ENCODE results near the gene SLC6A6.

Gene SLC6A6

GRCh38 chr3:14373753-14374376 lies 28.5 kb upstream of the SLC6A6 start:
- Histone ChIP-seq H3K4me1 (ENCODE audit: control insufficient read depth, insufficient read depth, low read length) (peaks cover 42% of the 10 kb centered on the region; the same call in 1 of the 2 replicates), H3K4me3 (ENCODE audit: low read depth, low read length) (no peak overlapping the region), H3K9ac (ENCODE audit: low read length) (no peak overlapping the region), H3K27me3 (ENCODE audit: control insufficient read depth, insufficient read depth, low read length) (no peaks in the 10 kb centered on the region), H3K9me3 (ENCODE audit: control insufficient read depth, insufficient read depth, low read depth, low read length) (no peaks in the 10 kb centered on the region), H3K27ac (ENCODE audit: low read depth, low read length) (no peak overlapping the region), H3K36me3 (ENCODE audit: control insufficient read depth, insufficient read depth, low read length) (no peaks in the 10 kb centered on the region)

DNA sequence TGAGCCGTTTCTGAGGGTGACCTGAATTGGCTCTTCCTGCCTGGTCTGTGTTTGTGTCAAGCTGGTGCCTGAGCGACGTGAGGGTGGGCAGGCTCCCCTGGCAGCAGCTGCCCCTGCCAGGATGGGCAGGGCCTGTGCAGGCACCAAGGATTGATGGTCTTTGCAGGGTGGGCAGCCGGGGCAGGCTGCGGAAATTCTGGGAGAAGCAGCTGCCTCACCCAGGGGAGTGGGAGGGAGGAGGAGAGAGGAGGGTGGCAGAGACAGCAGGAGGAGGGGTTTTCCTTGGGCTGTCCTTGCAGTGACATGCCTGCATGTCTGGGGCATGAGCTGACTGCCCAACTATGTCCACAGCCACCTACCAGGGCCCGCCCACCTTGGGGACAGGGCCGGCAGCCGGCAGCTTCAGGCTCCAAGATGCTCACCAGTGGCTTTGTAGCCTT lies 27.9 kb upstream of the SLC6A6 start:
- H3K4me3 ChIP-seq (ENCODE audit: low read depth, low read length): no peak overlapping the region
- no peaks in the 10 kb centered on the region for H3K27me3 ChIP-seq (ENCODE audit: control insufficient read depth, insufficient read depth, low read length)
- no peaks in the 10 kb centered on the region for H3K36me3 ChIP-seq (ENCODE audit: control insufficient read depth, insufficient read depth, low read length)
- H3K9me3 ChIP-seq (ENCODE audit: control insufficient read depth, insufficient read depth, low read depth, low read length): no peaks in the 10 kb centered on the region
- H3K9ac ChIP-seq (ENCODE audit: low read length): no peak overlapping the region
- H3K27ac ChIP-seq (ENCODE audit: low read depth, low read length): no peak overlapping the region
- H3K4me1 ChIP-seq (ENCODE audit: control insufficient read depth, insufficient read depth, low read length): peaks cover 39% of the 10 kb centered on the region; the same call in 1 of the 2 replicates

- no peak overlapping the region for H3K9ac ChIP-seq (ENCODE audit: low read length)
- no peaks in the 10 kb centered on the region for H3K27me3 ChIP-seq (ENCODE audit: control insufficient read depth, insufficient read depth, low read length)
- H3K36me3 ChIP-seq (ENCODE audit: control insufficient read depth, insufficient read depth, low read length): no peaks in the 10 kb centered on the region
- H3K9me3 ChIP-seq (ENCODE audit: control insufficient read depth, insufficient read depth, low read depth, low read length): no peaks in the 10 kb centered on the region
- no peak overlapping the region for H3K4me3 ChIP-seq (ENCODE audit: low read depth, low read length)
- H3K27ac ChIP-seq (ENCODE audit: low read depth, low read length): no peak overlapping the region
- H3K4me1 ChIP-seq (ENCODE audit: control insufficient read depth, insufficient read depth, low read length): peaks cover 38% of the 10 kb centered on the region; the same call in 1 of the 2 replicates
These were observed 27.2 kb upstream of the SLC6A6 start for GRCh38 chr3:14375192-14375591.

DNA sequence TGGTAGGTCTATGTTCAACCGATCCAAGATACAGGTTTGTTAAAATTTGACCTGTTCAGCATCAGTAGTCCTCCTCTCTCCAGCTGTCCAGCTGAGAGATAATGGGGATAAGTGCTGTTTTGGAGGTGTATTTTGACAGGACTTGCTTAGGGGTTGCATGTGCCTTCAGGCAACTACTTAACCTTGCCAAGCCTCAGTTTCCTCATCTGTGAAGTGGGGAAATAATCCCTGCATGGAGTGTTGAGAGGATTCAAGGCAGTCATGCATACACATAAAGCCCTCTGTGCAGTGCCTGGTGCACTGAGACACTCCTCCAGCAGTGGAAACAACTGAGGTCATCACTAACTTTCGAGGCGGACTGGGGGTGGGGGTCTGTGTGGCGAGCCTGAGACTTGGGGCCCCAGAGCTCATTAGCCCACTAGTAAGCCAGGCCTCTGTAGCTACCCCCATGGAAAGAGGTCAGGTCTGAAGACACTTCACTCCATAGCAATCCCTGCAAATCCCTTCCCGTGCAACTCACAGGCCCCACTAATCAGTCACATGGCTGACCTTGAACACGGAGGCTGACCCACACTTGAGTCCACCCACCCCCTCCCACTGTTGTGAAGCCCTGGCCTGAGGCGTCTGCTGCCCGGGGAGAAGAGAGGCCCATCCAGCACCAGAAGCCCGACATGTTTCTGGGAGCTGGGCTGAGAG lies 25.9 kb upstream of the SLC6A6 start:
- Histone ChIP-seq H3K4me1 (ENCODE audit: control insufficient read depth, insufficient read depth, low read length) (peaks cover 33% of the 10 kb centered on the region; the same call in 1 of the 2 replicates), H3K36me3 (ENCODE audit: control insufficient read depth, insufficient read depth, low read length) (no peaks in the 10 kb centered on the region), H3K9ac (ENCODE audit: low read length) (no peak overlapping the region), H3K9me3 (ENCODE audit: control insufficient read depth, insufficient read depth, low read depth, low read length) (no peaks in the 10 kb centered on the region), H3K27me3 (ENCODE audit: control insufficient read depth, insufficient read depth, low read length) (no peaks in the 10 kb centered on the region), H3K27ac (ENCODE audit: low read depth, low read length) (no peak overlapping the region), H3K4me3 (ENCODE audit: low read depth, low read length) (no peak overlapping the region)

DNA sequence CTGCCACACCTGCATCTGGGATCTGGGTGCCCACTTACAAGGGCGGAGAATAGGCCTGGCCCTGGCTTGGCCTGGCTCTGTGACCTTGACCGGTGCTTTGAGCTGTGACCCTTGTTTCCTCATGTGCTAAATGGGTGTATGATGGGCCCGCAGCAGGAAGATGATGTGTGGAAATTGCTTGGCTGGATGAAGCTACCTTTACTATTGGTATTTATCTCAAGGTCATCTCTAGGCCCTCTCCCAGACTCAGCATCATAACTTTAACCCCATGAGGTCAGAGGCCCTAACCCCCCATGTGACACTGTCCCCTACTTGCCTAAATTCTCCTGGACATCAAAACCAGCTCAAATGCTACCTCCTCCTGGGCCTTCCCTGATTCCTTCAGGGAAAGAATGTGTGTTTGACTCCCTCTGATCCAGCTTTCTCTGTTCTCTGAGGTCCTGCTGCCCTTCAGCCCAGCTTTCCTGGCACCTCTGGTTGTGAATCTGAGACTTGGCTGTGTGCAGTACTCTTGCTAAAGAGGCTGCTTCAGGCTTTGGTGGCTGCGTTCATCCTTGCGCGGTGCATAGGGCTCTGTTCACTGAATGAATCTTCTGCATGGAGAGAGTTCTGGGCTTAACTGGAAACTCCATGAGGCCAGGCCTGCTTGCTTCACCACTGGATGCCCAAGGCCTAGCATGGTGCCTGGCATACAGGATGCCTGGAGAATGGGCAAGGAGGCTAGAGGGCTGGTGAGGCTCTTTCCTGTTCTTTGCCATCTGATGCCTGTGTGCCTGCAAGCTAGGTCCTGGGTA lies 25.2 kb upstream of the SLC6A6 start:
- H3K4me1 ChIP-seq (ENCODE audit: control insufficient read depth, insufficient read depth, low read length): peaks cover 26% of the 10 kb centered on the region; the same call in 1 of the 2 replicates
- H3K36me3 ChIP-seq (ENCODE audit: control insufficient read depth, insufficient read depth, low read length): no peaks in the 10 kb centered on the region
- H3K9ac ChIP-seq (ENCODE audit: low read length): no peak overlapping the region
- no peak overlapping the region for H3K4me3 ChIP-seq (ENCODE audit: low read depth, low read length)
- H3K9me3 ChIP-seq (ENCODE audit: control insufficient read depth, insufficient read depth, low read depth, low read length): no peaks in the 10 kb centered on the region
- H3K27ac ChIP-seq (ENCODE audit: low read depth, low read length): no peak overlapping the region
- H3K27me3 ChIP-seq (ENCODE audit: control insufficient read depth, insufficient read depth, low read length): no peaks in the 10 kb centered on the region

GRCh38 chr3:14377838-14378169 lies 24.6 kb upstream of the SLC6A6 start:
- H3K4me1 ChIP-seq (ENCODE audit: control insufficient read depth, insufficient read depth, low read length): peaks cover 21% of the 10 kb centered on the region; the same call in 1 of the 2 replicates
- H3K27ac ChIP-seq (ENCODE audit: low read depth, low read length): no peak overlapping the region
- H3K36me3 ChIP-seq (ENCODE audit: control insufficient read depth, insufficient read depth, low read length): no peaks in the 10 kb centered on the region

DNA sequence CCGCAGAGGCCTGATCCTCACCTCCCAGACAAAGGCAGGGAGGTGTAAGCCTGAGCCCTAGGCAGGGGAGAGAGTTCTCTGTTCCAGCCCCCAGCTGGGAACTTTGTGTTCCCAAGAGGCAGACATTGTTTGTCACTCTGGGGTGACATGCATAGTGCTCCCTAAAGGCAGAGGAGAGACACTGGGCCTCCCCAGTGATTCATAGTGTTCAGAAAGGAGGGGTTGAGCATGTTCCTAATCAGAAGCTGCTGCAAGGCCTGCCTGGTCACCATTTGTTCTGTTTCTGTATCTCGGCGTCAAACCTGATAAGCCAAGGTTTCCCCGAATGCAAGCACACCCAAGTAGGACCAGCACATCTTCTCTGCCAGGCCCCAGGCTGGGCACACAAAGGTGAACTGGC lies 24.0 kb upstream of the SLC6A6 start:
- Histone ChIP-seq H3K36me3 (ENCODE audit: control insufficient read depth, insufficient read depth, low read length) (no peaks in the 10 kb centered on the region), H3K4me3 (ENCODE audit: low read depth, low read length) (no peak overlapping the region), H3K9ac (ENCODE audit: low read length) (no peak overlapping the region), H3K27me3 (ENCODE audit: control insufficient read depth, insufficient read depth, low read length) (no peaks in the 10 kb centered on the region), H3K4me1 (ENCODE audit: control insufficient read depth, insufficient read depth, low read length) (peaks cover 17% of the 10 kb centered on the region; the same call in 1 of the 2 replicates), H3K27ac (ENCODE audit: low read depth, low read length) (no peak overlapping the region), H3K9me3 (ENCODE audit: control insufficient read depth, insufficient read depth, low read depth, low read length) (no peaks in the 10 kb centered on the region)

More at GRCh38 chr3:14377838-14378169, 24.6 kb upstream of the SLC6A6 start:
- no peaks in the 10 kb centered on the region for H3K27me3 ChIP-seq (ENCODE audit: control insufficient read depth, insufficient read depth, low read length)
- no peaks in the 10 kb centered on the region for H3K9me3 ChIP-seq (ENCODE audit: control insufficient read depth, insufficient read depth, low read depth, low read length)
- H3K4me3 ChIP-seq (ENCODE audit: low read depth, low read length): no peak overlapping the region
- H3K9ac ChIP-seq (ENCODE audit: low read length): no peak overlapping the region

DNA sequence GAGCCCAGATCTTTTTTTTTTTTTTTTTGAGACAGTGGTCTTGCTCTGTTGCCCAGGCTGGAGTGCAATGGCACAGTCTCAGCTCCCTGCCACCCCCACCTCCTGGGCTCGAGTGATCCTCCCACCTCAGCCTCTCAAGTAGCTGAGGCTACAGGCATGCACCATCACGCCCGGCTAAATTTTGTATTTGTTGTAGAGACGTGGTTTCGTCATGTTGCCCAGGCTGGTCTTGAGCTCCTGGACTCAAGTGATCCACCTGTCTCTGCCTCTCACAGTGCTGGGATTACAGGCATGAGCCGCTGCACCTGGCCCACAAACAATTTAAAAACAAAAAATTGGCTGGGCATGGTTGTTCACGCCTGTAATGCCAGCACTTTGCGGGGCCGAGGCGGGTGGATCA lies 22.6 kb upstream of the SLC6A6 start:
- H3K36me3 ChIP-seq (ENCODE audit: control insufficient read depth, insufficient read depth, low read length): no peaks in the 10 kb centered on the region
- H3K9me3 ChIP-seq (ENCODE audit: control insufficient read depth, insufficient read depth, low read depth, low read length): no peaks in the 10 kb centered on the region
- no peak overlapping the region for H3K9ac ChIP-seq (ENCODE audit: low read length)
- no peak overlapping the region for H3K4me3 ChIP-seq (ENCODE audit: low read depth, low read length)
- peaks cover 3% of the 10 kb centered on the region; the same call in 1 of the 2 replicates for H3K4me1 ChIP-seq (ENCODE audit: control insufficient read depth, insufficient read depth, low read length)
- H3K27me3 ChIP-seq (ENCODE audit: control insufficient read depth, insufficient read depth, low read length): no peaks in the 10 kb centered on the region
- no peak overlapping the region for H3K27ac ChIP-seq (ENCODE audit: low read depth, low read length)

DNA sequence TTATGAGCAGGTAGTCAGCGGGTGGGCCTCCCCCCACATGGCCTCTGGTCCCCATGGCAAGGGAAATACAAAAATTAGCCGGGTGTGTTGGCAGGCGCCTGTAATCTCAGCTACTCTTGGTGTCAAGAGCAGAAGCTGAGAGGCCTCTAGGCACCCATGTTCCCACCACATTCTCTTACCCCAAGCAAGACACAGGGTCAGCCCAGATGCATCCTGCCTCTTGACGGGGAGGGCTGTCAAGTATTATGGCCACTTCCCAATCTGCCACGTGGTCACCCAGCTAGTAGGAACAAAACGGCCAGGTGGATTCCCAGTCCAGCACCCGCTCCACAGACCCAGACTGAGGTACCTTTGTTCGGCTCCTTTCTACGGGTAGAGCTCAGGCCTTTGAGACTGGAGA lies 16.2 kb upstream of the SLC6A6 start:
- Histone ChIP-seq H3K9ac (ENCODE audit: low read length) (no peak overlapping the region), H3K9me3 (ENCODE audit: control insufficient read depth, insufficient read depth, low read depth, low read length) (no peaks in the 10 kb centered on the region), H3K4me3 (ENCODE audit: low read depth, low read length) (no peak overlapping the region), H3K27ac (ENCODE audit: low read depth, low read length) (no peak overlapping the region), H3K4me1 (ENCODE audit: control insufficient read depth, insufficient read depth, low read length) (no peaks in the 10 kb centered on the region), H3K36me3 (ENCODE audit: control insufficient read depth, insufficient read depth, low read length) (no peaks in the 10 kb centered on the region), H3K27me3 (ENCODE audit: control insufficient read depth, insufficient read depth, low read length) (no peaks in the 10 kb centered on the region)

DNA sequence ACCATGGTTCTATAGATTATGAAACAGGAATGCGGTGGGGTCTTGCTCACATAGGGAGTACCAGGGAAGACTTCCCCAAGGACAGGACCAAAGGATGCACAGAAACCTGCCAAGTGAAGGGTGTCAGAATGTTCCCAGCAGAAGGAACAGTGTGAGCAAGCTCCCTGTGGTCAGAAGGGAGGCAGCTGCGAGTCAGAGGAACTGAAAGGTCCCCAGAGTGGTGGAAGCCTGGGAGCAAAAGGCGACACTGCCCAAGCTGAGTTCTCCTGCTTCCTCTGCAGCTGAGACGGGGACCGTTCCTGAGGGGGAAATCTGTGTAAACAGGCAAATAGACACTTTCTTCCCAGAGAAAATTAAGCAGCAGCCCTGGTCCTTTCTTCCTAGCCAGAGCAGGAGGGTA lies 14.2 kb upstream of the SLC6A6 start:
- Histone ChIP-seq H3K9ac (ENCODE audit: low read length) (no peak overlapping the region), H3K27ac (ENCODE audit: low read depth, low read length) (no peak overlapping the region), H3K4me1 (ENCODE audit: control insufficient read depth, insufficient read depth, low read length) (peaks cover 10% of the 10 kb centered on the region; the same call in 1 of the 2 replicates), H3K27me3 (ENCODE audit: control insufficient read depth, insufficient read depth, low read length) (no peaks in the 10 kb centered on the region), H3K9me3 (ENCODE audit: control insufficient read depth, insufficient read depth, low read depth, low read length) (no peaks in the 10 kb centered on the region), H3K36me3 (ENCODE audit: control insufficient read depth, insufficient read depth, low read length) (no peaks in the 10 kb centered on the region), H3K4me3 (ENCODE audit: low read depth, low read length) (no peak overlapping the region)

DNA sequence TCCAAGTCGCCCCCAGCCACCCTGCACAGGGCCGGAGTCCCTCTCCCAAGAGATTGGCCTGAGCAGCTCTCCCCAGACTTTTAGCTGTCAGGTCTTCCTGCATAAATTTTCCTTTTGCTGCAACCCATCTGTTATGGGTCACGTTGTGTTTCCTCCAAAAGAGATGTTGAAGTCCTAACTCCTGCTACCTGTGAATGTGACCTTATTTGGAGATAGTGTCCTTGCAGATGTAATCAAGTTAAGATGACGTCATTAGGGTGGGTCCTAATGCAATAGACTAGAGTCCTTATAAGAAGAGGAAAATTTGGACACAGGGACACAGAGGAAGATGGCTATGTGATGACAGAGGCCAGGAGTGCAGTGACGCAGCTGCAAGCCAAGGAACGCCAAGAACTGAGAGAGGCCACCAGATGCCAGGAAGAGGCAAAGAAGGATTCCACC lies 13.2 kb upstream of the SLC6A6 start:
- Histone ChIP-seq H3K27ac (ENCODE audit: low read depth, low read length) (no peak overlapping the region), H3K4me1 (ENCODE audit: control insufficient read depth, insufficient read depth, low read length) (peaks cover 16% of the 10 kb centered on the region; the same call in 1 of the 2 replicates), H3K9me3 (ENCODE audit: control insufficient read depth, insufficient read depth, low read depth, low read length) (no peaks in the 10 kb centered on the region), H3K9ac (ENCODE audit: low read length) (no peak overlapping the region), H3K27me3 (ENCODE audit: control insufficient read depth, insufficient read depth, low read length) (no peaks in the 10 kb centered on the region), H3K4me3 (ENCODE audit: low read depth, low read length) (no peak overlapping the region), H3K36me3 (ENCODE audit: control insufficient read depth, insufficient read depth, low read length) (no peaks in the 10 kb centered on the region)
